KMS-11 (cell line): ENCODE data around the gene REV1.

Source experiments
- H2AFZ ChIP-seq: fragments of 200-600 bp; sonication (generic); 2 replicates; pipeline ENCODE4 v1.6.1; 2016; ENCODE audit warnings: antibody characterized with exemption, mixed run types, low read depth
- H3K27ac ChIP-seq: fragments of 200-600 bp; sonication (generic); 2 replicates; pipeline ENCODE4 v1.6.1; 2016; ENCODE audit warnings: mild to moderate bottlenecking, mixed run types
- H3K27me3 ChIP-seq: fragments of 200-600 bp; sonication (generic); 2 replicates; pipeline ENCODE4 v1.6.1; 2017; ENCODE audit warnings: mild to moderate bottlenecking, low read depth, mixed run types, moderate library complexity; ENCODE audit not compliant: insufficient read depth
- H3K36me3 ChIP-seq: fragments of 200-600 bp; sonication (generic); 2 replicates; pipeline ENCODE4 v1.6.1; 2017; ENCODE audit warnings: mild to moderate bottlenecking, mixed run types; ENCODE audit not compliant: insufficient read depth
- H3K4me1 ChIP-seq: fragments of 200-600 bp; sonication (generic); 2 replicates; pipeline ENCODE4 v1.6.1; 2016; ENCODE audit warnings: mild to moderate bottlenecking, low read depth, mixed run types; ENCODE audit not compliant: poor library complexity, severe bottlenecking
- H3K4me2 ChIP-seq: fragments of 200-600 bp; sonication (generic); 2 replicates; pipeline ENCODE4 v1.7.0; 2016; ENCODE audit warnings: mild to moderate bottlenecking, mixed run types
- H3K4me3 ChIP-seq: fragments of 200-600 bp; sonication (generic); IDR thresholded peaks from 2 replicates; pipeline ENCODE4 v1.6.1; 2017; ENCODE audit warnings: low read depth, low read length, mixed read lengths; ENCODE audit not compliant: insufficient read depth
- H3K79me2 ChIP-seq: fragments of 200-600 bp; sonication (generic); 2 replicates; pipeline ENCODE4 v1.6.1; 2016; ENCODE audit warnings: low read depth, mixed run types; ENCODE audit not compliant: insufficient read depth
- H3K9ac ChIP-seq: fragments of 200-600 bp; sonication (generic); 2 replicates; pipeline ENCODE4 v1.6.1; 2016; ENCODE audit warnings: mild to moderate bottlenecking, mixed run types
- H4K20me1 ChIP-seq: fragments of 200-600 bp; sonication (generic); 2 replicates; pipeline ENCODE4 v1.6.1; 2016; ENCODE audit warnings: mild to moderate bottlenecking, mixed run types; ENCODE audit not compliant: insufficient read depth
- CTCF ChIP-seq: fragments of 200-600 bp; sonication (generic); conservative IDR thresholded peaks from 2 replicates; pipeline ENCODE4 v1.6.1; 2017; ENCODE audit warnings: low read depth, mild to moderate bottlenecking, antibody characterized with exemption, low read length, moderate library complexity, mixed read lengths

REV1 gene

GRCh38 chr2:99468155-99468554, 21.7 kb downstream of the REV1 start:
- Histone ChIP-seq H4K20me1 (no peaks in the 10 kb centered on the region), H3K4me1 (no peaks in the 10 kb centered on the region), H3K4me2 (no peak overlapping the region), H3K27me3 (no peaks in the 10 kb centered on the region), H3K79me2 (peaks cover 74% of the 10 kb centered on the region), H2AFZ (no peak overlapping the region), H3K36me3 (no peaks in the 10 kb centered on the region), H3K27ac (no peak overlapping the region), H3K4me3 (no peak overlapping the region), H3K9ac (no peak overlapping the region)
- TF ChIP-seq CTCF, result no peak

GRCh38 chr2:99467390-99467789, 22.4 kb downstream of the REV1 start:
- Histone ChIP-seq H3K4me3 (no peak overlapping the region), H3K27me3 (no peaks in the 10 kb centered on the region), H3K4me1 (no peaks in the 10 kb centered on the region), H2AFZ (no peak overlapping the region), H3K27ac (no peak overlapping the region), H3K9ac (no peak overlapping the region), H4K20me1 (no peaks in the 10 kb centered on the region), H3K4me2 (no peak overlapping the region), H3K36me3 (no peaks in the 10 kb centered on the region), H3K79me2 (peaks cover 66% of the 10 kb centered on the region)
- TF ChIP-seq CTCF, result no peak

GRCh38 chr2:99461828-99462483, 27.9 kb downstream of the REV1 start:
- no peaks in the 10 kb centered on the region for H3K27me3 ChIP-seq
- H3K79me2 ChIP-seq, result peaks cover 23% of the 10 kb centered on the region; the same call in 1 of the 2 replicates
- no peak for TF ChIP-seq CTCF
- no peak overlapping the region for H3K27ac ChIP-seq
- H3K4me2 ChIP-seq, result no peak overlapping the region
- no peak overlapping the region for H3K4me3 ChIP-seq
- H2AFZ ChIP-seq, result no peak overlapping the region
- H4K20me1 ChIP-seq, result no peaks in the 10 kb centered on the region
- no peaks in the 10 kb centered on the region for H3K4me1 ChIP-seq
- H3K9ac ChIP-seq, result no peak overlapping the region
- H3K36me3 ChIP-seq, result 0 out of 2 replicates have a peak, but pooled peaks cover 3% of the 10 kb centered on the region

GRCh38 chr2:99458529-99458928, 31.3 kb downstream of the REV1 start:
- Histone ChIP-seq H3K4me2 (no peak overlapping the region), H4K20me1 (no peaks in the 10 kb centered on the region), H2AFZ (no peak overlapping the region), H3K4me1 (no peaks in the 10 kb centered on the region), H3K4me3 (no peak overlapping the region), H3K27me3 (no peaks in the 10 kb centered on the region), H3K27ac (no peak overlapping the region), H3K9ac (no peak overlapping the region), H3K36me3 (0 out of 2 replicates have a peak, but pooled peaks cover 3% of the 10 kb centered on the region), H3K79me2 (peaks cover 9% of the 10 kb centered on the region; the same call in 1 of the 2 replicates)
- no peak for TF ChIP-seq CTCF
